Uterus (tissue), 4 donors: ENCODE data around the gene POC1B. TPM values are rescaled to one million over a fixed set of nuclear protein-coding genes. Genes with fewer than 3 reads are reported as not detected.

Experiments
- DNase-seq, 2 donors: peaks; one replicate each; pipeline ENCODE4 v3.0.0-alpha.2; 2019 to 2020
- H3K27ac ChIP-seq, 2 donors: fragments of 200-600 bp; sonication (generic); 1 replicate in 1 of 2; 2 replicates in 1 of 2; pipeline ENCODE4 v1.5.1; 2016 to 2018
- H3K27me3 ChIP-seq, 2 donors: fragments of 200-600 bp; sonication (generic); one replicate each; pipeline ENCODE4 v1.5.1; 2018 to 2019; ENCODE audit warnings: control low read depth in 1 of 2
- H3K36me3 ChIP-seq, 2 donors: fragments of 200-600 bp; sonication (generic); one replicate each; pipeline ENCODE4 v1.5.1; 2019; ENCODE audit warnings: control low read depth in 1 of 2
- H3K4me1 ChIP-seq, 2 donors: fragments of 200-600 bp; sonication (generic); one replicate each; pipeline ENCODE4 v1.5.1; 2018 to 2019; ENCODE audit warnings: control low read depth in 1 of 2
- H3K4me3 ChIP-seq, 2 donors: fragments of 200-600 bp; sonication (generic); 1 replicate in 1 of 2; 2 replicates in 1 of 2; pipeline ENCODE4 v1.5.1; 2018 to 2019; ENCODE audit warnings: mild to moderate bottlenecking in 1 of 2
- H3K9me3 ChIP-seq, 2 donors: fragments of 200-600 bp; sonication (generic); one replicate each; pipeline ENCODE4 v1.5.1; 2019; ENCODE audit warnings: control low read depth in 1 of 2
- POLR2A ChIP-seq, 2 donors: fragments of 450-650 bp; IDR thresholded peaks; one replicate each; pipeline ENCODE4 v1.6.1; 2016; ENCODE audit warnings: antibody characterized with exemption in 2 of 2, mild to moderate bottlenecking in 1 of 2, moderate library complexity in 1 of 2
- intact Hi-C: fragments of 100-400 bp; cut with DNase I; formaldehyde crosslinking; loops from one replicate; pipeline ENCODE4 v1.15.1; 2023; ENCODE audit warnings: low total_unique reads
- total RNA-seq, 4 donors: library from RNA; depleted of rRNA in 3 of 4; stranded (reverse); fragments of >200 nt in 3 of 4; gene quantifications; one replicate each; pipeline versions ENCODE4 v1.1.0 to v1.2.4, GENCODE V29; 2014 to 2023
- TF ChIP-seq, protein P1 (sequence below), 4 experiments: fragments of 200-600 bp in 2 of 4; fragments of 450-650 bp in 2 of 4; sonication (generic) in 2 of 4; IDR thresholded peaks; one replicate each; pipeline ENCODE4 v1.5.1; 2016 to 2019; ENCODE audit warnings: antibody characterized with exemption in 4 of 4, mild to moderate bottlenecking in 2 of 4, moderate library complexity in 1 of 4
- donor health status: DM: yes; HTN: yes; CAD: no.

Gene POC1B
- total RNA-seq, 4 donors from 2014 or later = 9.7 to 36.8 (median 30.5) TPM

- H3K27me3 ChIP-seq = no peaks in the 10 kb centered on the region
- intact Hi-C loops = no loop called here
- H3K4me3 ChIP-seq = no peak overlapping the region
- no peaks in the 10 kb centered on the region for H3K9me3 ChIP-seq
- no peaks in the 10 kb centered on the region for H3K36me3 ChIP-seq
- no peak for DNase-seq
- H3K27ac ChIP-seq = no peak overlapping the region
- TF ChIP-seq, protein P1, sequence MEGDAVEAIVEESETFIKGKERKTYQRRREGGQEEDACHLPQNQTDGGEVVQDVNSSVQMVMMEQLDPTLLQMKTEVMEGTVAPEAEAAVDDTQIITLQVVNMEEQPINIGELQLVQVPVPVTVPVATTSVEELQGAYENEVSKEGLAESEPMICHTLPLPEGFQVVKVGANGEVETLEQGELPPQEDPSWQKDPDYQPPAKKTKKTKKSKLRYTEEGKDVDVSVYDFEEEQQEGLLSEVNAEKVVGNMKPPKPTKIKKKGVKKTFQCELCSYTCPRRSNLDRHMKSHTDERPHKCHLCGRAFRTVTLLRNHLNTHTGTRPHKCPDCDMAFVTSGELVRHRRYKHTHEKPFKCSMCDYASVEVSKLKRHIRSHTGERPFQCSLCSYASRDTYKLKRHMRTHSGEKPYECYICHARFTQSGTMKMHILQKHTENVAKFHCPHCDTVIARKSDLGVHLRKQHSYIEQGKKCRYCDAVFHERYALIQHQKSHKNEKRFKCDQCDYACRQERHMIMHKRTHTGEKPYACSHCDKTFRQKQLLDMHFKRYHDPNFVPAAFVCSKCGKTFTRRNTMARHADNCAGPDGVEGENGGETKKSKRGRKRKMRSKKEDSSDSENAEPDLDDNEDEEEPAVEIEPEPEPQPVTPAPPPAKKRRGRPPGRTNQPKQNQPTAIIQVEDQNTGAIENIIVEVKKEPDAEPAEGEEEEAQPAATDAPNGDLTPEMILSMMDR (IDR thresholded peaks at IDR 0.05) = no peak
- TF ChIP-seq POLR2A (IDR thresholded peaks at IDR 0.05) = no peak
- no peaks in the 10 kb centered on the region for H3K4me1 ChIP-seq
Observed at GRCh38 chr12:89414851-89415250, 111.0 kb downstream of the POC1B start.

- Histone ChIP-seq H3K4me3 (no peak overlapping the region), H3K36me3 (no peaks in the 10 kb centered on the region), H3K27me3 (no peaks in the 10 kb centered on the region), H3K27ac (no peak overlapping the region), H3K4me1 (no peaks in the 10 kb centered on the region), H3K9me3 (no peaks in the 10 kb centered on the region)
- DNase-seq = no peak
- TF ChIP-seq POLR2A (IDR thresholded peaks at IDR 0.05) = no peak
- TF ChIP-seq, protein P1 (IDR thresholded peaks at IDR 0.05) = no peak
- intact Hi-C loops = no loop called here
Observed at GRCh38 chr12:89414322-89414721, 111.5 kb downstream of the POC1B start.

- Histone ChIP-seq H3K9me3 (no peaks in the 10 kb centered on the region), H3K4me1 (no peaks in the 10 kb centered on the region), H3K4me3 (no peak overlapping the region), H3K27ac (no peak overlapping the region), H3K36me3 (no peaks in the 10 kb centered on the region), H3K27me3 (no peaks in the 10 kb centered on the region)
- TF ChIP-seq, protein P1 (IDR thresholded peaks at IDR 0.05) = no peak
- no peak for TF ChIP-seq POLR2A (IDR thresholded peaks at IDR 0.05)
- no peak for DNase-seq
- intact Hi-C loops = no loop called here
Observed at GRCh38 chr12:89413234-89413633, 112.6 kb downstream of the POC1B start.

- TF ChIP-seq POLR2A (IDR thresholded peaks at IDR 0.05) = no peak
- TF ChIP-seq, protein P1 (IDR thresholded peaks at IDR 0.05) = no peak
- Histone ChIP-seq H3K4me3 (no peak overlapping the region), H3K4me1 (no peaks in the 10 kb centered on the region), H3K9me3 (no peaks in the 10 kb centered on the region), H3K36me3 (no peaks in the 10 kb centered on the region), H3K27ac (no peak overlapping the region), H3K27me3 (no peaks in the 10 kb centered on the region)
- intact Hi-C loops = no loop called here
- DNase-seq = no peak
Observed at GRCh38 chr12:89412665-89413064, 113.2 kb downstream of the POC1B start.

DNA sequence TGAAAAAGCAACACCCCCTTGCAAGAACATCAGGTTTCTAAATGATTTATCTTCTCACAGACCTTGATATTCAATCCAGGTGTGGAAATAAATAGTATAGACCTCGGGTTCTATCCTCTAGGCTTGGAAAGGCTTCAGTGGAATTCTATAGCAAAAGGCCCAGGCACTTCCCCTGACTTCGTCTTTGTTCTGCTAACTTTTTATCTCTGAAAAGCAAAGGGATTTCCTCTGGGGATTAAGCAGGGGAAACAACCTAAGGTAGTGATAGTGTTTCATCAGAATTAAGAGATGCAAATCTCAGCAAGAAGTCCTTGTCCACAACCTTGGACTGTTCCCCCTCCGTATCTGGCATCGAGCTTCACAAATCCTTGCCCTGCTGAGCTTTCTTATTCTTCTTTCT lies 114.0 kb downstream of the POC1B start:
- Histone ChIP-seq H3K4me1 (no peaks in the 10 kb centered on the region), H3K9me3 (no peaks in the 10 kb centered on the region), H3K27ac (no peak overlapping the region), H3K4me3 (no peak overlapping the region), H3K36me3 (no peaks in the 10 kb centered on the region), H3K27me3 (no peaks in the 10 kb centered on the region)
- DNase-seq = no peak
- TF ChIP-seq, protein P1 (IDR thresholded peaks at IDR 0.05) = no peak
- no peak for TF ChIP-seq POLR2A (IDR thresholded peaks at IDR 0.05)
- intact Hi-C loops = no loop called here
